PC-9 (cell line): ENCODE results near the gene MPPE1. TPM values are rescaled to one million over a fixed set of nuclear protein-coding genes. Genes with fewer than 3 reads are reported as not detected.
A peak's percentile ranks its signal among the peaks of the same experiment; 100 is the strongest.

Source experiments
- BruUV-seq: library from RNA; stranded (reverse); fragments of 400-500 nt; replicated peaks from 2 replicates; lab custom pipeline; 2021; lab: Mats Ljungman, UMichigan
- CTCF ChIA-PET: fragments of 300-600 bp; sonication (Branson Sonifier 250); formaldehyde crosslinking; loops from one replicate; lab custom pipeline; 2022; ENCODE audit warnings: antibody characterized with exemption; lab: Charles Lee
- POLR2A ChIA-PET: fragments of 300-600 bp; sonication (Branson Sonifier 250); formaldehyde crosslinking; loops from one replicate; lab custom pipeline; 2022; ENCODE audit warnings: antibody characterized with exemption; ENCODE audit not compliant: unreplicated experiment; lab: Charles Lee
- DNase-seq, 2 experiments: peaks; one replicate each; pipeline versions ENCODE4 v3.0.0 to v3.0.0-alpha.2; 2015 to 2022; ENCODE audit warnings: mixed read lengths in 1 of 2
- H2AFZ ChIP-seq: fragments of 200-600 bp; sonication (generic); 2 replicates; pipeline ENCODE4 v1.8.1; 2017; ENCODE audit warnings: antibody characterized with exemption
- H3F3A ChIP-seq: fragments of 200-600 bp; sonication (generic); 2 replicates; pipeline ENCODE4 v1.8.1; 2017; ENCODE audit warnings: antibody characterized with exemption, mild to moderate bottlenecking, low read depth; ENCODE audit not compliant: insufficient read depth
- H3K27ac ChIP-seq: fragments of 200-600 bp; sonication (generic); 2 replicates; pipeline ENCODE4 v1.6.1; 2016; ENCODE audit warnings: mixed run types
- H3K27me3 ChIP-seq: fragments of 200-600 bp; sonication (generic); 2 replicates; pipeline ENCODE4 v1.6.1; 2016; ENCODE audit warnings: low read depth, mixed run types; ENCODE audit not compliant: insufficient read depth
- H3K36me3 ChIP-seq: fragments of 200-600 bp; sonication (generic); 2 replicates; pipeline ENCODE4 v1.6.1; 2016; ENCODE audit warnings: low read depth, mixed run types
- H3K4me1 ChIP-seq: fragments of 200-600 bp; sonication (generic); replicated peaks from 2 replicates; pipeline ENCODE4 v1.6.1; 2016; ENCODE audit warnings: mixed run types; ENCODE audit not compliant: insufficient read depth
- H3K4me2 ChIP-seq: fragments of 200-600 bp; sonication (generic); 2 replicates; pipeline ENCODE4 v1.6.1; 2017; ENCODE audit warnings: mixed run types
- H3K4me3 ChIP-seq: fragments of 200-600 bp; sonication (generic); 2 replicates; pipeline ENCODE4 v1.6.1; 2016; ENCODE audit warnings: mixed run types
- H3K79me2 ChIP-seq: fragments of 200-600 bp; sonication (generic); 2 replicates; pipeline ENCODE4 v1.6.1; 2017; ENCODE audit warnings: low read depth, mixed run types
- H3K9me2 ChIP-seq: fragments of 200-600 bp; sonication (generic); 2 replicates; pipeline ENCODE4 v1.8.1; 2017; ENCODE audit warnings: mild to moderate bottlenecking; ENCODE audit not compliant: insufficient read depth
- H3K9me3 ChIP-seq: fragments of 200-600 bp; sonication (generic); 2 replicates; pipeline ENCODE4 v1.8.1; 2016; ENCODE audit warnings: low read depth; ENCODE audit not compliant: insufficient read depth
- H4K20me1 ChIP-seq: fragments of 200-600 bp; sonication (generic); 2 replicates; pipeline ENCODE4 v1.8.1; 2017; ENCODE audit not compliant: insufficient read depth
- CTCF ChIP-seq: fragments of 200-600 bp; sonication (generic); conservative IDR thresholded peaks from 2 replicates; pipeline ENCODE4 v1.6.1; 2017; ENCODE audit warnings: mixed run types, antibody characterized with exemption, mild to moderate bottlenecking, moderate library complexity
- EZH2 ChIP-seq: fragments of 200-600 bp; sonication (generic); IDR thresholded peaks from 2 replicates; pipeline ENCODE4 v1.8.0; 2017; ENCODE audit warnings: antibody characterized with exemption, low read depth
- intact Hi-C: fragments of 100-400 bp; cut with micrococcal nuclease; formaldehyde crosslinking; loops from one replicate; pipeline ENCODE4 v1.10.0; 2022; ENCODE audit not compliant: unreplicated experiment
- total RNA-seq: library from RNA; stranded (reverse); gene quantifications from 2 replicates; pipeline ENCODE4 v1.2.3, GENCODE V29; 2021

MPPE1 gene
- total RNA-seq, 1 experiment from 2014 or later, result 40.7 TPM

DNA sequence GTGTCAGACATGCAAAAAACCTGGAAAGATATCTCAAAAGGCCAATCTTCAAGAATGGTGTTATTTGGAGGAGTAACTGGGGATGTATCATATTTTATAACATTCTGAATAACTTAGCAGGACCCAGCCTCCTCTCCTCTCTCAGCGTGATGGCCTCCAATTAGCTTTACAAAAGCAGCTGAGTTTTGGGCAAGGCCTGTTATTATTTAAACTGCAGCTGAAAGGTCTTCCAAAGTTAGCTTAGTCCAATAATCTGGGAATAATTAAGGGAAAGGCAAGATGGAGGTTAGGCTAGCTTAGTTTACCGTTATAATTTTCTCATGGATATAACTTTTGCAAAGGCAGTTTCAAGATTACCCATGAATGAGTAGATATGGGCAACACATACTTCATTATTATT is 32.8 kb upstream of the MPPE1 start:
- Histone ChIP-seq H3K36me3 (no peaks in the 10 kb centered on the region), H3K27me3 (no peaks in the 10 kb centered on the region), H2AFZ (no peak overlapping the region), H3K4me3 (no peak overlapping the region), H3K9me3 (no peaks in the 10 kb centered on the region), H3K27ac (no peak overlapping the region), H4K20me1 (no peaks in the 10 kb centered on the region), H3K4me1 (peaks cover 8% of the 10 kb centered on the region), H3F3A (peaks cover 17% of the 10 kb centered on the region), H3K4me2 (no peak overlapping the region), H3K9me2 (no peaks in the 10 kb centered on the region), H3K79me2 (no peaks in the 10 kb centered on the region)
- CTCF ChIA-PET, result interaction anchor here (0.6 to 1.3 kb wide), 2 partner anchors 40 to 54 kb away, joined by 3 to 8 read pairs; no protein-coding TSS in a partner anchor
- no peak for DNase-seq
- BruUV-seq, result no TSS peak
- POLR2A ChIA-PET, result no interaction called here
- intact Hi-C loops, result no loop called here
- TF ChIP-seq CTCF, result no peak
- TF ChIP-seq EZH2, result no peak

DNA sequence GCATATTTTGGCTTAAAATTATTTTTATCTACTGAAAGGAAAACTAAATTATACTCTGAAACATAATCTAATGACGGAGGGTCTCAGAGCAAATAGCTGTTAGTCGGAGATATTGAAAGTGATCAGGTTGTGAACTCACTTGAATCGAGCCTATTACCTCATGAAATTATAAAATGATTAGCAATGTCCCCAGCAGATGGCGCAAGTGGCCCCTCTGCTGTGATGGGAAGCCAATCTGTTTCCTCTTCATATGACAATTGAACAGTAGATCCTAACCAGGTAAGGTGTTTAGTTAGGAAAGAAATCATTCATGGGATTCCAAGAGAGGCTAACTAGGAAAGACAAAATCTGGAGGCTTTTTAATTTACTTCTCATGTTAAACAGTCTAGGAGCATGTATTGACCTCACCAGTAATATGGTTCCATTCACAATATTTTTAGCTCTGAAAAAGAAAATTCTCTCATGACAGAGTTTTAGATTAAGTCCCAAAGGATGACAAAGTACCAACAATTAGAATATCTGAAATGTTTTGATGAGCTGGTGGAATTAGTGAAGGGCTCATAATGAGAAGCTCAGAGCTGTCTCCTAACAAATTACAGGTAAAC is 29.9 kb upstream of the MPPE1 start:
- Histone ChIP-seq H3K4me3 (no peak overlapping the region), H3K27ac (no peak overlapping the region), H3K36me3 (no peaks in the 10 kb centered on the region), H3K9me2 (no peaks in the 10 kb centered on the region), H3K79me2 (no peaks in the 10 kb centered on the region), H3K4me2 (no peak overlapping the region), H2AFZ (no peak overlapping the region), H3F3A (peaks cover 7% of the 10 kb centered on the region), H3K4me1 (no peaks in the 10 kb centered on the region), H3K27me3 (no peaks in the 10 kb centered on the region), H4K20me1 (no peaks in the 10 kb centered on the region), H3K9me3 (no peaks in the 10 kb centered on the region)
- no TSS peak for BruUV-seq
- ChIA-PET CTCF (interaction anchor here (0.5 to 2.8 kb wide), 13 partner anchors 9 to 205 kb away, joined by 3 to 41 read pairs (median 4); partner anchors contain the start of gene IMPA2), POLR2A (interaction anchor here (0.6 kb wide), 2 partner anchors 10 to 1053 kb away, joined by 4 read pairs; partner anchors contain the start of gene CEP192)
- intact Hi-C loops, result loop anchor here (1.0 kb wide), 4 partner anchors 57 to 283 kb away; no protein-coding TSS in a partner anchor
- TF ChIP-seq CTCF (peak; percentile 85), EZH2 (no peak)
- DNase-seq, result peak; percentile 61 to 70

DNA sequence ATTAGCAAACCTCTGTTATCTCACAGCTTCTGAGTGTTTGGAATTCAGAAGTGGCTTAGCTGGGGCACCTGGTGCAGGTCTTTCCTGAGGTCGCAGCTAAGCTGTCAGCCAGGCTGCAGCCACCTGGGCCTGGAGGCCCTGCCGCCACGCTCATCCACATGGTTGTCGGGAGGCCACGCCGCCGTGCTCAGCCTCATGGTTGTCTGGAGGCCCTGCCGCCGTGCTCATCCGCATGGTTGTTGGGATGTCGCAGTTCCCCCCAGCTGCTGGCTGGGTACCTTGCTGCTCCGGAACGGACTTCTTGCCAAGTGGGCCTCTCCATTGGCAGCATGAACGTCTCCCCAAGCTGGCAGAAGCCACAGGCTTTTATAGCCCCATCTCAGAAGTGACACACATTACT is 24.3 kb upstream of the MPPE1 start:
- Histone ChIP-seq H3K36me3 (no peaks in the 10 kb centered on the region), H3K4me1 (no peaks in the 10 kb centered on the region), H3K4me2 (no peak overlapping the region), H3K9me2 (no peaks in the 10 kb centered on the region), H3K9me3 (no peaks in the 10 kb centered on the region), H3K27ac (no peak overlapping the region), H3F3A (no peaks in the 10 kb centered on the region), H3K4me3 (no peak overlapping the region), H2AFZ (no peak overlapping the region), H3K79me2 (no peaks in the 10 kb centered on the region), H3K27me3 (no peaks in the 10 kb centered on the region), H4K20me1 (no peaks in the 10 kb centered on the region)
- no peak for DNase-seq
- CTCF ChIA-PET, result no interaction called here
- intact Hi-C loops, result no loop called here
- BruUV-seq, result no TSS peak
- POLR2A ChIA-PET, result interaction anchor here (0.6 kb wide), 1 partner anchor 195 kb away, joined by 5 read pairs; no protein-coding TSS in a partner anchor
- no peak for TF ChIP-seq CTCF
